Left ventricle myocardium inferior (tissue), 1 donor: Measurements from ENCODE around the gene PTPRT. TPM values are rescaled to one million over a fixed set of nuclear protein-coding genes. Genes with fewer than 3 reads are reported as not detected.

Experiments used
- DNase-seq: peaks from one replicate; pipeline ENCODE4 v3.0.0-alpha.2; 2020
- H3K27ac ChIP-seq: fragments of 200-600 bp; replicated peaks from 2 replicates; pipeline ENCODE4 v1.8.0; 2021
- H3K27me3 ChIP-seq: fragments of 200-600 bp; 2 replicates; pipeline ENCODE4 v1.8.0; 2021; ENCODE audit warnings: low read depth
- H3K36me3 ChIP-seq: fragments of 200-600 bp; 2 replicates; pipeline ENCODE4 v1.8.0; 2021
- H3K4me1 ChIP-seq: fragments of 200-600 bp; 2 replicates; pipeline ENCODE4 v1.8.0; 2021
- H3K4me3 ChIP-seq: fragments of 200-600 bp; 2 replicates; pipeline ENCODE4 v1.8.0; 2021; ENCODE audit warnings: mild to moderate bottlenecking, moderate library complexity
- H3K9me3 ChIP-seq: fragments of 200-600 bp; replicated peaks from 2 replicates; pipeline ENCODE4 v1.8.0; 2021
- CTCF ChIP-seq: fragments of 200-600 bp; IDR thresholded peaks from 2 replicates; pipeline ENCODE4 v1.8.0; 2021; ENCODE audit warnings: antibody characterized with exemption, mild to moderate bottlenecking, borderline replicate concordance
- intact Hi-C: fragments of 100-400 bp; cut with micrococcal nuclease; formaldehyde crosslinking; loops from one replicate; pipeline ENCODE4 v1.11.0; 2022
- total RNA-seq: library from RNA; stranded (reverse); fragmentation: NEBNext Ultra II Directional; extraction: Animal tissue kit (Norgen Biotek cat#: 25700); gene quantifications from one replicate; pipeline ENCODE4 v1.2.1, GENCODE V29; 2021
- donor health status: DM: no; HTN: yes; CAD: no; lungs with severe emphysema.

PTPRT gene
- total RNA-seq, 1 donor from 2014 or later = 0.08 TPM

GRCh38 chr20:42734660-42735368, 454.9 kb downstream of the PTPRT start:
- H3K27ac ChIP-seq = no peak overlapping the region
- peaks cover 21% of the 10 kb centered on the region for H3K27me3 ChIP-seq
- DNase-seq = no peak
- no peak for TF ChIP-seq CTCF
- H3K4me1 ChIP-seq = no peaks in the 10 kb centered on the region
- no peaks in the 10 kb centered on the region for H3K9me3 ChIP-seq
- H3K4me3 ChIP-seq = no peak overlapping the region
- intact Hi-C loops = no loop called here
- H3K36me3 ChIP-seq = no peaks in the 10 kb centered on the region

GRCh38 chr20:42721923-42722322, 467.8 kb downstream of the PTPRT start:
- intact Hi-C loops = no loop called here

GRCh38 chr20:42714298-42715141, 475.2 kb downstream of the PTPRT start:
- no peak for DNase-seq
- Histone ChIP-seq H3K36me3 (no peaks in the 10 kb centered on the region), H3K9me3 (peaks cover 32% of the 10 kb centered on the region), H3K4me3 (no peak overlapping the region), H3K27me3 (no peaks in the 10 kb centered on the region), H3K27ac (no peak overlapping the region), H3K4me1 (no peaks in the 10 kb centered on the region)
- intact Hi-C loops = no loop called here
- no peak for TF ChIP-seq CTCF

More at GRCh38 chr20:42721923-42722322, 467.8 kb downstream of the PTPRT start:
- no peak overlapping the region for H3K4me3 ChIP-seq
- no peaks in the 10 kb centered on the region for H3K36me3 ChIP-seq
- no peak for TF ChIP-seq CTCF
- DNase-seq = no peak
- no peak overlapping the region for H3K27ac ChIP-seq
- H3K4me1 ChIP-seq = no peaks in the 10 kb centered on the region
- no peaks in the 10 kb centered on the region for H3K9me3 ChIP-seq
- no peaks in the 10 kb centered on the region for H3K27me3 ChIP-seq

GRCh38 chr20:42708266-42708665, 481.4 kb downstream of the PTPRT start:
- Histone ChIP-seq H3K36me3 (no peaks in the 10 kb centered on the region), H3K9me3 (peaks cover 40% of the 10 kb centered on the region), H3K27me3 (no peaks in the 10 kb centered on the region), H3K4me3 (no peak overlapping the region), H3K4me1 (no peaks in the 10 kb centered on the region), H3K27ac (no peak overlapping the region)
- TF ChIP-seq CTCF = no peak
- no peak for DNase-seq
- intact Hi-C loops = no loop called here

GRCh38 chr20:42706759-42707158, 482.9 kb downstream of the PTPRT start:
- intact Hi-C loops = no loop called here
- H3K27me3 ChIP-seq = no peaks in the 10 kb centered on the region
- peaks cover 40% of the 10 kb centered on the region for H3K9me3 ChIP-seq
- no peak for DNase-seq
- no peak overlapping the region for H3K27ac ChIP-seq
- no peaks in the 10 kb centered on the region for H3K4me1 ChIP-seq
- no peak overlapping the region for H3K4me3 ChIP-seq
- no peak for TF ChIP-seq CTCF
- H3K36me3 ChIP-seq = no peaks in the 10 kb centered on the region
